Stimulated activated CD4-positive, alpha-beta T cell treated with anti-CD3 and anti-CD28 coated beads, TNF-alpha, amount 100 ng/mL, for 48 hours (primary cell): Measurements from ENCODE around the gene ILDR1.

Source experiments
- DNase-seq, 3 donors: peaks; one replicate each; pipeline ENCODE4 v3.0.0-alpha.2; 2020; ENCODE audit warnings: low read depth in 3 of 3

Gene ILDR1

DNA sequence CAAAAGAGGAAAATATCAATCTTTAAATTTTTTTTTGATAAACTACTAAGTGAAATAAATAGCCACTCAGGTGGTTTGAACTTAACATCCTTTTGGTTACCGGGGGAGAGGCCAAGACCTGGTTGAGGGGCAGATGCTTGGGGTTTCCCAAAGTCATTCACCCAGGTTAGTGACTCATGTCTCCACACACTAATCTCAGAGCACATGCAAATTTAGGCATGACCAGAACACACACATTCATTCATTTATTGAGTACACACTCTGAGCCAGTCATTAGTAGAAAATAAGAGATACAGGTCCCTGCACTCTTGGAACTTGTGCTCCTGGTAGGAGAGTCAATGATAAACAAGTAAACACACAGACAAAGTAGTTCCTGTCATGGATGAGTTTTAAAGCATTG, 7.3 kb downstream of the ILDR1 start:
- DNase-seq: no peak

DNA sequence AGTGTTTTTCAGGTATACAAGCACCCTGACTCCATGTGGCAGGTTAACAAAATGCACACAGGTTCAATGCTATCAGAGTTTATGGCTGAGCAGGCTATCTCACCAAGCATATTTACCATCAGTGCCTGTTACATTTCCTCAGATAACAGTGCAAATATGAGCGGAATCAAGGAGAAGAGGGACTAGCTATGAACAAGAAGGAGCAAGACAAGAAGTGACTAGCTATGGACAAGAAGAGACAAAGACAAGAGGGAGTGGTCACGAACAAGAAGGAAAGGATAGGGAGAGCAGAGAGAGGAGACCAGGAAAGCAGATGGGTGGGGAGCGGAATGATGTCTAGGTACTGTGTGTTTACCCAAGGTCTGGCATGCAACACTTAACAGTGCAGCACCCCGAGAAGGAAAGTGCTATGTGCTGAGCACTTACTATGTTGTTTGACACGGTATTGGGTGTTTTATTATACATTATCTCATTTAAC, 8.6 kb downstream of the ILDR1 start:
- DNase-seq: no peak

- no peak for DNase-seq
Observed at GRCh38 chr3:122012821-122013220, 9.2 kb downstream of the ILDR1 start.

DNA sequence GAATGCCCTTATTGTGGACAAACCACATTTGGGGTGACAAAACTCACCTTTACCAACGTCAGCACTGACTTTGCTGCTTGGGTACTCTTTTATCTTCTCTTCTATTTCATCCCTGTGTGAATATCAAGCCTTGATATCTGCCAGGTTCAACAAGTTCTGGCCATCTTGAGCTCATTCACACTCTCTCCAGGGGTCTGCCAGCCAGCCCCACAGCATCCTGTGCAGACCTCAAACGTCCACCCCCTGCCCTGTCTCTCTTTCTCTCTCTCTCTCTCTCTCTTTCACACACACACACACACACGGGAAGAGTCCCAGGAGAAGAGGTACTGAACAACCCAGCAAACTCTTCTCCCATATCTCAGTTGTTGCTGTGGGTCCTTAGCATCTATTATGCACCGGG, 10.7 kb downstream of the ILDR1 start:
- DNase-seq: no peak

DNA sequence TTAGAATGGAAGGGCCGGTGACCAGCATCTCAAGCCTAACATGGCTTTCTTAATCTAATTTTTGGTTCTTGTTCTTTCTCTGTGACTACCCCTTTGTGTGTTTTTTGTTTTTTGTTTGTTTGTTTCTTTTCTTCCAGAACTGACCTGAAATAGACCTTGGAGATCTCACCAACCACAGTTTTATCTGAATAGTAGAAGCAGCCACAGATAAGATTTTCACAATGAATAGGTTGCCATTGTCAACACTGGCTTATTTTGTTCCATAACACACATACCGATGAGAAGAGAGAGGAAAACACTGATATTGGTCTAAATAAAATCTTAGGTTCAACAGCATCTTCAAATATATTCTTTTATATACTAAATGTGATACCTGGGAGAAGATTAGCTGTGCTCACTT, 11.5 kb downstream of the ILDR1 start:
- no peak for DNase-seq

GRCh38 chr3:122008166-122008565, 13.9 kb downstream of the ILDR1 start:
- DNase-seq: no peak

- DNase-seq: no peak
Observed at GRCh38 chr3:122006267-122006666, 15.8 kb downstream of the ILDR1 start.

DNA sequence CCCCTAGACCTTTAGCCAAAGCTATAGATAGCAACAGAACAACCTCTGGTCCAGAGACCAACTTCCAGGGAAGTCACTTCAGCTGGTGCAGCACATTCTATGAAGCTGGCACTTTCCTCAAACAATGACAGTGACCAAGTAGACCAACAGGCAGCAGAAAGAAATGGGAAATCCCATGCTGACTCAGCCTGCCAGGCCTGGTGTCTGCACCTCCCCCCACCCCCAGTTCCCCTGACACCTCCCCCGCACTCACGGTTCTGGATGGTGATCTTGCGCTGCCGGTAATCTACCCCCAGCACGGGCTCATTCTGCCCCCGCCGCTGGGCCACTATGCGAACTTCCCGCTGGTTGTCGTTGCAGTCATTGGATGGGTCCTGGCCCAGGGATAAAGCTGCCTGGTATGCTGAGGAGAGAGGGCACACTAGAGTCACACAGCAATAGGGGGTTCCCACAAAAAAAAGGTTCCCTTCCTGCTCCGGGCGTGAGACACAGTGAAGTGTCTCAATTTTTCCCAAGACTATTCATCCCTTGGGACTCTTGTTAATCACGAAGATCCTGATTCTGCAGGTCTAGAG, 17.0 kb downstream of the ILDR1 start:
- DNase-seq: no peak

DNA sequence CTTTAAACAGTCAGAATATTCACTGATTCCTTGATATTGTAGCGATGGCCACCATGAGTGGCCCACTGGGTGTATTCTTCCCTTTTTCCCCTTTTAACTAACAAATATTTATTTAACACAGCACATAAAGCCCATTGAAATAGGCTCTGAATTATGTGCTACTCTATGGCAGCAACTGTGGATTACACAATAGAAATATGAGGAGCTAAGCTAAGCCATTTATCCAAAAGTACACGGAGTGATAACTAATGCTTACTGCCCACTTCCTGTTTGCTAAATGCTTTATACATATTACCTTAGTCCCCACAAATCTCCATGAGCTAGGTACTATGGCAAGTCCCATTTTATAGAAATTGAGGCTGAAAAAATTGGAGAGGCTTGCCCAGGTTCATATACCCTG, 17.9 kb downstream of the ILDR1 start:
- DNase-seq: no peak

GRCh38 chr3:122003606-122004005, 18.4 kb downstream of the ILDR1 start:
- DNase-seq: no peak

DNA sequence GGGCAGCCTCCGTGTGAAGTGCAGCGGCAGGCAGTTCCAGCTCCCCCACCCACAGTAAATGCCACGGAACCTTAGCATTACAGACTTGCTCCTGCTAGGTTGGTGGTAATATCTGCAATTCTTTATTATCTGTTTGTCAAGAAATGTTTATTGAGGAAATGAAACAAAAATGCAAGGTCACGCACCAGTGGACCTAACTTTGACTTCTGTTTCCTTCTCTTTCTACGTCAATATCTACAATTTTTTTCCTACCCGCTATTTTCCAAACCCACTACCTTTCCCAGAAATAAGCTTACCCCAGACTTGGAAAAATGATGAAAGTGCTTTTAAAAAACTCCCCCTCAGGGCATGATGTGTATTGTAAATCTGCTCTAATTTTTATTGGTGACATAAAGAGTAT, 18.9 kb downstream of the ILDR1 start:
- DNase-seq: no peak

DNA sequence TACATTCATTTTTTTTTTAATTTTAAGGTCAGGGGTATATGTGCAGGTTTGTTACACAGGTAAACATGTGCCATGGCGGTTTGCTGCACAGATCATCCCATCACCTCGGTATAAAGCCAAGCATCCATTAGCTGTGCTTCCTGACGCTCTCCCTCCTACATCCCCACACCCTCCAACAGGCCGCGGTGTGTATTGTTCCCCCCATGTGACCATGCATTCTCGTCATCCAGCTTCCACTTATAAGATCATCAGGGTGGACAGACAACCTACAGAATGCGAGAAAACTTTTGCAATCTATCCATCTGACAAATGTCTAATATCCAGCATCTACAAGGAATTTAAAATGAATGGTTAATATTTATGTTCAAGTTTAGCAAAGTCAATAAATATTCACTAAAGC, 19.4 kb downstream of the ILDR1 start:
- no peak for DNase-seq

- DNase-seq: no peak
Observed at GRCh38 chr3:122001892-122002291, 20.2 kb downstream of the ILDR1 start.

DNA sequence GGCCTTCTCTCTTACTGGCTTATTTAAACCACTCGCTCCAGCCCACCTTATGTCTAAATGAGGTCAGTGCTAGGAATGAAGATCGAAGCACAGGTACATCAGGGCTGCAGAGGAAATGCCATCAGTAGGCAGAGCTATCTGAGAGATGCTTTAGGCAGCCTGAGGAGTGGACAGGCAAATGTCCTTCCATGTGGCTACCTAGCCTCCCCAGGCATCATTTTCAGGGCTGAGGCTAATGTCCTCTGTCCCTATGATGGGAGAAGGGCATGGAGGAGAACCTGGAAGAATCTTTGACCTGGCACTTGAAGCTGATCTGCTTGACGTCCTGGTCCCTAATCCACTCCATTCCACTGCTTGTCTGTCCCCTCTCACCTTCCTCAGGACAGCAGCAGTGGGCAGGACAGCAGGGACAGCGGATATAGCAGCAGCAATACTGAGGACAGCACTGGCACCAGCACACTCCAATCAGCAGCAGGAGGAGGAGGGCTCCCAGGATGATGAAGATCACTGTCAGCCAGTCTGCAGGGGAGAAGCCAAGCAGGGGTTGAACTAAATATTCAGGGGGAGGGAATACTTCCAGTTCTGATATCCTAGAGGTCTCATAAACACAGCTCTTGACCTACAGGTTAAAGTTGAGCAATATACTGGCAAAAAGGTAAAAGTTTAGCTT, 21.0 kb downstream of the ILDR1 start:
- no peak for DNase-seq

DNA sequence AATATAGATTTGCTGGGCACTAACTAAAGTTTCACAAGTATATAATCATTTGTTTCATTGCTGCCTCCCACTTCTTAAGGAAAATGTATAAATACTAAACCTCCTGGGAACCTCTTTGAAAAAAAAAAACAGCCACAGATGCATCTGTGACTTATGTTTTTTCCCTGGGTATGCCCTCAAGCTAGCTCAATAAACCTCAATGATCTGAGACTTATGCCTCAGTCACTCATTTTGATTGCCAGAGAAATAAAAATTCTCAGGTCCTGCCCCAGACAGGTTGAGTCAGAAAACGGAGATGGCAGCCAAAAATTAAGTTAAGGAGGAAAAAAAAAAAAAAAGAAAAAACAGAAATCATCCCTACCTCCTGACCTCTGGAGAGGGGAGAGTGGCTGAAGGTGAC, 22.1 kb downstream of the ILDR1 start:
- no peak for DNase-seq

DNA sequence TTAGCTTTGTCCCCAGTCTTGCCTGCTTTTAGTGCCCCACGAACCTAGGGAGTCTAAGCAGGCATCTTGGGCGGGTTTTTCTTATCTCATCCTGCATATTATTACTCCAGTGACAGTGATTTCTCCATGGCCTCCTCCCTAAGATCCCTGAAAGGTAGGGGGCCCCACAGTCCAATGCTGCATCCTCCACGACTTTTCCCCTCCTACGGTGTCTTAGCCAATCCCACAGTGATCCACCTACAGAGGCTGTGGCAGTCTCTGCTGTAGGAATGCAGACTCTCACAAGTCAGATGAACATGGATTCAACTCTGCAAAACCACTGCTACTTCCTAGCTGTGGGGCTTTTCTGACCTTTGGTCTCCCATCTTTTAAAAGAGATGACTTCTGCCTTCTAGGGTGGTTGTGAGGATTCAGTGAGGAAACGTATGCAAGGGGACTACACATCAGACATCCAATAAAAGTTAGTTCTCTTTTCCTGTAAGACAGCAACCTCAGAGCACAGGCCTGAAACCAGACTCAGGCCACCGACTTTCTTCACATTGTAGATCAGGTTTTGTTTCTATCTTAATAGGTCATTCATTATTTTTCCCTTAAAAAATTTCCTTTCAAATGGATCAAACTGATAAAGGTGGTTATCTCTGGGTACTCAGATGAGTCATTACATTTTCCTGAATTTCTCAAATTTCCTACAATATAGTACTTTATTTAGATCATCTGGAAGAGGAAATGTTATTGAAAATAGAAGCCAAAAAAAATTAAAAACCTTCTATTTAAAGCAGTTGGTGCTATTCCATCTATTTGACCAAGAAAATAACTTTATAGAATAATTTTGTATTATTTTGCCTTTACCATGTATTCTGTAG, 23.2 kb downstream of the ILDR1 start:
- DNase-seq: no peak

DNA sequence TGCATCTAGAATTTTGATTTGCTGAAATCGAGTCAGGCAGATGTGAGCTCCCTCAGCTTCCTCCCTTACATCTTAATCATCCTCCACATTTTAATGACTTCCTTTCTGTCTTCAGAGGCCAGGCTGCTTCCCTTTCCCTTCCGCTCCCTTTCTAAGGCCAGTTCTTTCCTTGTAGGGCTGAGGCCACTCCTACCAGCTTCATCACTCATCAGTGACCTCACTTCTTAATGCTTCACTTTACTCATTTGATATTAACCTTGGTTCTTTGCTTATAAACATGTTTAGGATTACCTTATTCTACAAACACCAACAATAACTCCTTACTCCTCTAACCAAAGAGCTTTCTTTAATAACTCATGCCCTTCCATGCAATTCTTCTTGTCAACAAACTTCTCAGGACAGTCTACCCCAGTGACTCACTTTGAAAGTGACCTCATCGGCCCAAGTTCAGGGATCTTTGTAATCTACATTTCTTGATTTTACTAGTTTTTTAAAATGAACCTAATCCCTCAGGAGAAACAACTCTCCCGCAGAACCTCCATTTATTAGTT, 23.9 kb downstream of the ILDR1 start:
- no peak for DNase-seq

DNA sequence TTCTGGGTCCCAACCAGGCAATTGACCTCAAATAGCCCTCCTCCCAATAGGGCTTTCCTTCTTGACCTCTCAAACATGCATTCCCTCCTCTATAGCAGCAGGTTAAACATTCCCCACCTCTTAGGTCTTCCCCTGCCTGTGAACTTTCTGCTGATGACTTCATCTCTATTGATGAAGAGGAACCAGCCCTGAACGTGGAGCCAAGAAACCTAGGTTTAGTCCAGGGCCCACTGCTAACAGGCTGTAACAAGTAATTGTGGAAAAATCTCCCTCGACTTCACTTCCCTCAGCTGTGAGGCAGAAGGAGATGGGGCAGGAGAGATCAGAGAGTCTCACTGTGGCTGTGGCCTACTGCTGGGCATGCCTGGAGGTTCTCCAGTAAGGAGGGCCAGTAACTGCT, 24.7 kb downstream of the ILDR1 start:
- DNase-seq: no peak

- no peak for DNase-seq
Observed at GRCh38 chr3:121996441-121996840, 25.6 kb downstream of the ILDR1 start.

DNA sequence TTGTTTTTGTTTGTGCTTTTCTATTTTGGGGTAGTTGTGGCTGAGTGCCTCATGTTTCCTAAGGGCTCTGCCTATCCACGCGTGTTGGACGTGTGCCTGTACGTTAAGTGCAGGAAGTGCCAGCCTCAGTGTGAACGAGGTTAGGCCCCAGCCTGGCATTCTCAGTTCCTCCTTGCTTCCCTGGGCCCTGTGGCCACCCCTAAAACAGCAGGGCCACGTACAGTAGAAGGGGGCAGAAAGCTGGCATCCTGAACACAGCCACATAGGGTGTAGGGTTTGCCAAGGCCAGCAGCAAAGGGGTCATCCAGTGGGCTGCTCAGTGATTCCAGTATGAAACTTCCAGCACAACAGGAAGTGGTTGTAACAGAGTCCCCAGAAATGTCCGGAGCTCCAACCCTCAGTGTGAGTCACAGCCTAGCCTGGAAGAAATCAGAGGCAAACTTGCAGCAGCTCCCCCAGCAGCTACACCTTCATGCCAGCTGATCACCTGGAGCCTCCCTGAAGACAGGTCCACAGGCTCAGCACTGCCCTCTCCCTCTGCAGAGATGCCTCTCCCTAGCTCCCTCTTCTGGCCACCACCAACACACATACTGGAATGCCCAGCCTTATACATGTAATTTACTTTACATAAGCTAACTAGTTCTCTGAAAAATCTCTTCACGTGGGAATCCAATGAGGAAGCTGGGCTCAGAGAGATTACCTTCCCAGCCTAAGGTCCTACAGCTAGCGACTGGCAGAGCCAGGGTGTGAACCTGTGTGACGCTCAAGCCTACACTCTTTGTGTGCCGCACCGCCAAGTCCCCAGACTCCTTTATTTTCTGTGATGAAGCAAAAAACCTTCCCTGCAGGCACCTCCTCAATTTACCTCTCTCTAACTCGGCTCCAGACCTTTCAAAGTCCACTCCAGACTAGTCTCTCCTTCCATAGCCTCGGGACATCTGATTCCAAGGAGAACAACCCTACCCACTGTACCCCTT, 26.6 kb downstream of the ILDR1 start:
- no peak for DNase-seq

- DNase-seq: no peak
Observed at GRCh38 chr3:121994551-121994950, 27.5 kb downstream of the ILDR1 start.
